ENCODE measurements around the gene PTPRE. TPM values are rescaled to one million over a fixed set of nuclear protein-coding genes. Genes with fewer than 3 reads are reported as not detected.

The PTPRE gene
- total RNA-seq, 2 donors from 2014 or later = 6.5 to 8.9 TPM

GRCh38 chr10:127982601-127983000 is 75.7 kb downstream of the PTPRE start:
- Histone ChIP-seq H3K4me1 (no peaks in the 10 kb centered on the region), H3K36me3 (replicated peaks in 1 of 2; ENCODE audit: insufficient read depth in 1 of 2, low read depth in 2 of 2) (no peaks in the 10 kb centered on the region), H3K27ac (no peak overlapping the region), H3K9me3 (no peaks in the 10 kb centered on the region), H3K27me3 (no peaks in the 10 kb centered on the region), H3K4me3 (no peak overlapping the region)
- WGBS, 2 donors = 65 to 69% methylated on average over 10 of the region's 10 CpGs
- intact Hi-C loops (cut with DNase I) = no loop called here
- DNase-seq (no peak), ATAC-seq (no peak)
- TF ChIP-seq, protein P1, sequence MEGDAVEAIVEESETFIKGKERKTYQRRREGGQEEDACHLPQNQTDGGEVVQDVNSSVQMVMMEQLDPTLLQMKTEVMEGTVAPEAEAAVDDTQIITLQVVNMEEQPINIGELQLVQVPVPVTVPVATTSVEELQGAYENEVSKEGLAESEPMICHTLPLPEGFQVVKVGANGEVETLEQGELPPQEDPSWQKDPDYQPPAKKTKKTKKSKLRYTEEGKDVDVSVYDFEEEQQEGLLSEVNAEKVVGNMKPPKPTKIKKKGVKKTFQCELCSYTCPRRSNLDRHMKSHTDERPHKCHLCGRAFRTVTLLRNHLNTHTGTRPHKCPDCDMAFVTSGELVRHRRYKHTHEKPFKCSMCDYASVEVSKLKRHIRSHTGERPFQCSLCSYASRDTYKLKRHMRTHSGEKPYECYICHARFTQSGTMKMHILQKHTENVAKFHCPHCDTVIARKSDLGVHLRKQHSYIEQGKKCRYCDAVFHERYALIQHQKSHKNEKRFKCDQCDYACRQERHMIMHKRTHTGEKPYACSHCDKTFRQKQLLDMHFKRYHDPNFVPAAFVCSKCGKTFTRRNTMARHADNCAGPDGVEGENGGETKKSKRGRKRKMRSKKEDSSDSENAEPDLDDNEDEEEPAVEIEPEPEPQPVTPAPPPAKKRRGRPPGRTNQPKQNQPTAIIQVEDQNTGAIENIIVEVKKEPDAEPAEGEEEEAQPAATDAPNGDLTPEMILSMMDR (IDR thresholded peaks at IDR 0.05) = no peak
- no peak for TF ChIP-seq POLR2A (IDR thresholded peaks at IDR 0.05)

GRCh38 chr10:127983344-127984100 is 76.6 kb downstream of the PTPRE start:
- no peak for TF ChIP-seq POLR2A (IDR thresholded peaks at IDR 0.05)
- TF ChIP-seq, protein P1 (IDR thresholded peaks at IDR 0.05) = no peak
- no peaks in the 10 kb centered on the region for H3K9me3 ChIP-seq
- H3K4me3 ChIP-seq = no peak overlapping the region
- ATAC-seq (no peak), DNase-seq (no peak)
- no peak overlapping the region for H3K27ac ChIP-seq
- no peaks in the 10 kb centered on the region for H3K36me3 ChIP-seq (replicated peaks in 1 of 2; ENCODE audit: insufficient read depth in 1 of 2, low read depth in 2 of 2)
- WGBS, 2 donors = 59 to 61% methylated on average over 19 of the region's 19 CpGs
- no peaks in the 10 kb centered on the region for H3K4me1 ChIP-seq
- H3K27me3 ChIP-seq = no peaks in the 10 kb centered on the region
- intact Hi-C loops (cut with DNase I) = no loop called here

- DNase-seq (no peak), ATAC-seq (no peak)
- H3K9me3 ChIP-seq = no peaks in the 10 kb centered on the region
- no peaks in the 10 kb centered on the region for H3K36me3 ChIP-seq (replicated peaks in 1 of 2; ENCODE audit: insufficient read depth in 1 of 2, low read depth in 2 of 2)
- intact Hi-C loops (cut with DNase I) = no loop called here
- H3K27me3 ChIP-seq = no peaks in the 10 kb centered on the region
- H3K27ac ChIP-seq = no peak overlapping the region
- 80 to 85% methylated on average over 6 of the region's 6 CpGs for WGBS, 2 donors
- no peak for TF ChIP-seq POLR2A (IDR thresholded peaks at IDR 0.05)
- TF ChIP-seq, protein P1 (IDR thresholded peaks at IDR 0.05) = no peak
- no peak overlapping the region for H3K4me3 ChIP-seq
- H3K4me1 ChIP-seq = peaks cover 7% of the 10 kb centered on the region
Measured at GRCh38 chr10:127984945-127985344, 78.0 kb downstream of the PTPRE start.

- DNase-seq (no peak), ATAC-seq (no peak)
- peak overlapping the region in 1 of 4 donors; percentile 7 for H3K27ac ChIP-seq
- no peaks in the 10 kb centered on the region for H3K36me3 ChIP-seq (replicated peaks in 1 of 2; ENCODE audit: insufficient read depth in 1 of 2, low read depth in 2 of 2)
- 67 to 75% methylated on average over 14 of the region's 14 CpGs for WGBS, 2 donors
- no peaks in the 10 kb centered on the region for H3K27me3 ChIP-seq
- intact Hi-C loops (cut with DNase I) = no loop called here
- H3K4me1 ChIP-seq = peaks cover 18% of the 10 kb centered on the region
- H3K4me3 ChIP-seq = no peak overlapping the region
- no peaks in the 10 kb centered on the region for H3K9me3 ChIP-seq
- no peak for TF ChIP-seq POLR2A (IDR thresholded peaks at IDR 0.05)
- TF ChIP-seq, protein P1 (IDR thresholded peaks at IDR 0.05) = no peak
Measured at GRCh38 chr10:127986531-127987466, 79.9 kb downstream of the PTPRE start.

Measured in body of pancreas (tissue), 4 donors.